HG02943 (cell line): ENCODE results near the gene GNB4.

Experiments used
- ATAC-seq: cut with Tn5 transposase; IDR thresholded peaks from one replicate; pipeline ENCODE4 v1.9.1; 2021; ENCODE audit warnings: mild to moderate bottlenecking, low read depth, moderate library complexity; ENCODE audit not compliant: unreplicated experiment

The GNB4 gene

DNA sequence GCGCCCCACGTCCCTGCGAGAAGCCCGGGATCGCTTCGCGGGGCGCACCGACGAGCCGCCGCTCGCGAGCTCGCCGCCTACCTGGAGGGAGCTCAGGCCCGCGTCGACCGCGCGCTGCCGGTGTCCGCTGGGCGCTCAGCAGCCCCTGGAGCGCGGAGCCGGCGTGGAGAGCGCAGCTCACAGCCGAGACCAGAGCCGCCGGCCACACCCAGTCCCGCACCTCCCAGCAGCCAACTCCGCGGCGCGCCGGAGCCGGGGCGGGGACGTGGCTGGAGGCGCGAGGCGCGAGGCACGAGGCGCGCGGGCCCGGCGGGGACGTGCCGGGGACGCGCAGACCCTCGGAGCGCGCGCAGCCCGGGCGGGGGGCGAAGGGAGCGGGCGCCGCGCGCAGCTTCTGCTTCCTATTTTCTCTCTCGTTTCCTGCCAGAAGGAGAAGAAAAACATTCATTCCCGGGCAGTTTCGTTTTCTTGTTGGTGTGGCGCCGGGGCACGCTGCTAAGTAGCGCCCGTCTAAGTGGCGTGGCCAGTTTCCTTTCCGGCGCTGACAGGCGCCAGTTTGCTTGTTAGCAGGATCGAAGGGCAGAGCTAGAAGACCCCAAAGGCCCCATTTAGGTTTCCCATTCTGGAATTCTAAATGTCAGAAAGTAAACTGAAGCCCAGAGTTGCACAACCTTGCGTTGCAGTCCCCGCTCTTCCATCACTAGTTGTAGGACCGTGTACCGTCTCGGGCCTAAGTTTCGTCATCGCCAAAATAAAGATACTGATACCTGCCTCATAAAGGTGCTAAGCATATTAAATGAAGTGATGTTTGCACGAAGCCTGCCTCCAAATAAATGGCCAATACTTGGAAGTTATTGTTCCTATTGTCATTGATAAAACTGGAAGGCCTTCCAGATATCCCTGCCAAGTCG is at the start of gene GNB4:
GNB4 (minus strand) TSS at position 206 of the 911 bp plus-strand sequence. CDS start 25,270 bp downstream, outside the sequence.
- ATAC-seq = peak; percentile 68

DNA sequence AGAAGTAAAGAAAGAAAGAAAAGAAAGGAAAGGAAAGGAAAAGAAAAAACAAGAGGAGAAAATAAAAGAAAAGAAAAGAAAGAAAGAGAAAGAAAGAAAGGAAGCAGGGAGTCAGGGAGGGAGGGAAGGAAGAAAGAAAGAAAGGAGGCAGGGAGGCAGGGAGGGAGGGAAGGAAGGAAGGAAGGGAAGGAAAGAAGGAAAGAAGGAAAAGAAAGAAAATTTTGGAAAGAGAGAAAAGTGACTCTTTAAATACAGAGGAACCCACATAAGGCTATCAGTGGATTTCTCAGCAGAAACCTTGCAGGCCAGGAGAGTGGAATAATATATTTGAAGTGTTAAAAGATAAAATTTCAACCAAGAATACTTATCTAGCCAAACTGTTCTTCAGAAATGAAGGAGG is 44.2 kb upstream of the GNB4 start:
- no peak for ATAC-seq

DNA sequence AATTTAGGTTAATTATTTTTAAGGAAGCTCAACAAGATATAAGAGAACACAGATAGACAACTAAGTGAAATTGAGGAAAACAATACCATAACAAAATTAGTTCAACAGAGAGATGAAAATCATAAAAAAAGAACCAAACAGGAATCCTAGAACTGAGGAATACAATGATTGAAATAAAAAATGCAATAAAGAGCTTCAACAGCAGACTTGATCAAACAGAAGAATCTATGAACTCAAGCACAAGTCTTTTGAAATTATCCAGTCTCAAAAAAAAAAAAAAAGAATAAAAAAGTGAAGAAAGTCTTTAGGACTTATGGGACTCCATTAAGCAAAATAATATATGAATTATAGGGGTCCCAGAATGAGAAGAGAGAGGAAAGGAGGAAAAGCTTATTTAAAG is 42.0 kb upstream of the GNB4 start:
- ATAC-seq = no peak

DNA sequence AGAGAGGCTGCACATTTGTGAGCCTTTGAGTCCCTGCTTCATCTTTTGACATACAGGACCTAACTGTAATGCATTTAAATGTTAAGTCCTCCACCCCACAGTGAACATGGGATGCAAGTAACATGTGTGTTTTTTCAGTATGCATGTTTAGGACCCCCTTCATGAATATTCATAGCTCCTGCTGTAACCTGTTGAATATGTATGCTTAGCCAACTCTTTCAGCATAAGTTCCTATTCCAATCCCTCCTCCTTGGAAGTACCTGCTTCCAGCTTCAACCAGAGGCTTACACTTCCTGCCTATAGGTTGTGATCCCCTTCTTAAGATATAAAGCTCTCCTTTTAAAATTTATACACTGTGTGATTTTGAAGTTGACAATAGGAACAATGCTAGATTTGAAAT is 36.9 kb upstream of the GNB4 start:
- ATAC-seq = no peak

DNA sequence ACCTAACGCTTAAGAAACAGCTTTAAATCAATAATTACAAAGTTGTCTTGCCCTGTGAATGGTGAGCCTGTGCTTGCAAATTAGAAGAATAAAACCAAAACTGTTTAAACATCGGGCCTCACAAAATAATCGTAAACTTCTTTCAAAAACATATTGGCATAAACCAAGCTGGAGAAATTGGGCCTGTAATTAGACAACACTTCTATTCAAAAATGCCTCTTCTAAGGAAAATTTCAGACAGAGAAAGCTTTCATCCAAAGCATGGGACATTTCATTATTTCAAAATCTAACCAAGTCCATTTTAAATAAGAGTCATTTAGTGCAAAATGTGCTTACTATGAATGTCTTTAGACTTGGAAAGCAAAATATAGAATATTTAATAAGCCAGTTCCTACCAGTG is 35.5 kb upstream of the GNB4 start:
- no peak for ATAC-seq

DNA sequence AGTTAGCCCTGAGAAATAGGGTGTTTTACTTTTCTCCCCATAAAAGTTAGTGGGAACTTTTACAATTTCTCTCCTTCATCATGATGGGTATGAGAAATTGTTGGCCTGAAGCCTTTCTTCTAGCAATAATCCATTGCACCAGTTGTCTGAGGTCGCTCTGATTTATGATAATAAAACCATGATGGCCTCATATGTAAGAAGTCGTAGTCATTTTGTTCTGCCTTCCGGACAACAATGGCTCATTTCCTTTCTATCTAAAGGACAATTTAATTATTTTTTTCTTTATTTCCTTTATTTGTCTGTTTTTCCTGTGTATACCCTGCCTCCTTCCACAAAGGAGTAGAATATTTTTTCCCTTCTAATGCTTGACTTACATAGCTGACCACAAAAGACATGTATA is 31.6 kb upstream of the GNB4 start:
- no peak for ATAC-seq

DNA sequence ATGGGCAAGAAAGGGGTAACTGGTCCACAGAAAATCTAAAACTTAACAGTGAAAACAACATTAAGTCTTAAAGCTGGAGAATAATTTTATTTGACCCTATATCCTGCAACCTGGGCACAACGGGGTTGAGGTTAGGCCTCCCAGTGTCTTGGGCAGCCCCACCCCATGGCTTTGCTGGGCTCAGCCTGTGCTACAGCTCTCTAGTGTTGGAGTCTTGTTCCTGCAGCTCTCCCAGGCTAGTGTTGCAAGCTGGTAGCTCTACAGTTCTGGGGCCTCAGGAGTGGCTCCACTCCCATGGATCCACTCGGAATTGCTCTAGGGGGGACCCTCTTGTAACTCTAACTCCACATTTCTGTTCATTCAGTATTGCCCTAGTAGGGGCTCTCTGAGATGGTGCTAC is 24.9 kb upstream of the GNB4 start:
- no peak for ATAC-seq

DNA sequence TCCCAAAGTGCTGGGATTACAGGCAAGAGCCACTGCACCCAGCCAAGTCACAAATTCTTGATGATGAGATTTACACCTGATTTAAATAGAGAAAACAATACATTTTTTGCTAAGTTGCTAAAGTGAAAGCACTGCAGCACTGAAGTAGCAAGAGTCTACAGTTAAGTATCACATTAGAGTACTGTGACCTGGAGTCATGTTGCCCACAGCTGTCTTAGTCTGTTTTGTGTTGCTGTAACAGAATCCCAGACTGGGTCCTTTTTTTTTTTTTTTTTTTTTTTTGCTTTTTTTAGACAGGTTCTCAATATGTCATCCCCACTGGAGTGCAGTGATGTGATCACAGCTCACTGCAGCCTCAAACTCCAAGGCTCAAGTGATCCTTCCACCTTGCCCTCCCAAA is 23.2 kb upstream of the GNB4 start:
- ATAC-seq = no peak

DNA sequence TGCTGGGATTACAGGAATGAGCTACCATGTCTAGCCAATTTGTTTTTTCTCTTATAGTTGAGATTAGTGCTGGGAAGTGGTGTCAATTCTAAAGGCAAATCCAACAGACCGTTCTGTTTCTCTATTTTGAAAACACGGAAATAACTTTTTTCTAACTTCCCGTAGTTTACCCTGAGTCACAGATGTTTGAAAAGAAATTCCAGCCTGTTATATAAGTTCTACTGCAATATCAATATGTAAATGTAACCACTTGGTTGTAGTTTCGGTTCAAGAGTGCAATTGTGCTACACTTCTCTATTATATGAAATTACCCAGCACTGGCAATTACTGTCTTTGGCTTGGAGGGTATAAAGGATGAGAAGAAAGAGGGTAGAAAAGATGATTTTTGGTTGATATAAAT is 22.3 kb upstream of the GNB4 start:
- ATAC-seq = no peak

DNA sequence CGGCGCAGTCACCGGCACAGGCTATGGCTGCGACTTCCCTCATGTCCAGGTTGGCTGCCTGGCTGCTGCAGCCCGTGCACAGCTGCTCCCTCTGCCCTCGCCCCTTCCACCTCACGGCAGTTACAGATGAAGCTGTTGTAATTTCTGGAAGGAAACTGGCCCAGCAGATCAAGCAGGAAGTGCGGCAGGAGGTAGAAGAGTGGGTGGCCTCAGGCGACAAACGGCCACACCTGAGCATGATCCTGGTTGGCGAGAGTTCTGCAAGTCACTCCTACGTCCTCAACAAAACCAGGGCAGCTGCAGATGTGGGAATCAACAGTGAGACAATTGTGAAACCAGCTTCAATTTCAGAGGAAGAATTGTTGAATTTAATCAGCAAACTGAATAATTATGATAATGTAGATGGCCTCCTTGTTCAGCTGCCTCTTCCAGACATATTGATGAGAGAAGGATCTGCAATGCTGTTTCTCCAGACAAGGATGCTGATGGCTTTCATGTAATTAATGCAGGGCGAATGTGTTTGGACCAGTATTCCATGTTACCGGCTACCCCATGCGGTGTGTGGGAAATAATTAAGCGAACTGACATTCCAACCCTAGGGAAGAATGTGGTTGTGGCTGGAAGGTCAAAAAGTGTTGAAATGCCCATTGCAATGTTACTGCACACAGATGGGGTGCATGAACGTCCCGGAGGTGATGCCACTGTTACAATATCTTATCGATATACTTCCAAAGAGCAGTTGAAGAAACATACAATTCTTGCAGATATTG is 13.2 kb upstream of the GNB4 start:
- ATAC-seq = no peak

DNA sequence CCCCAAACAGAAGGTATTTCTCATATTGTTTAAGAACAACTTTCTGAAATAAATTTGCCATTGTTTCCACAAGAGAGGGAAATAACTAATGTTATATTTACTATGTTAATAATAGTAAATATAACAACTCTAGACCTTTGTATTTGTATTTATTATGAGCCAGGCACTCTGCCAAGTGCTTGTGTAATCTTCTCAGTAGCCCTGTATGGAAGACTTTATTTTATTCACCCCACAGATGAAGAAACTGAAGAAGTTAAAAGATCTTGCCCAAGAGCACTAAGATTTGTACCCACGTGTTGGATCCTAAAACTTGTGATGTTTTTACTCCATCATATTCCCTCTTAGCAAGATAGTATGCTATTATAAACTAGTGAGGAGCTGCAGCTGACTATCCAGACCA is 12.0 kb upstream of the GNB4 start:
- ATAC-seq = no peak

DNA sequence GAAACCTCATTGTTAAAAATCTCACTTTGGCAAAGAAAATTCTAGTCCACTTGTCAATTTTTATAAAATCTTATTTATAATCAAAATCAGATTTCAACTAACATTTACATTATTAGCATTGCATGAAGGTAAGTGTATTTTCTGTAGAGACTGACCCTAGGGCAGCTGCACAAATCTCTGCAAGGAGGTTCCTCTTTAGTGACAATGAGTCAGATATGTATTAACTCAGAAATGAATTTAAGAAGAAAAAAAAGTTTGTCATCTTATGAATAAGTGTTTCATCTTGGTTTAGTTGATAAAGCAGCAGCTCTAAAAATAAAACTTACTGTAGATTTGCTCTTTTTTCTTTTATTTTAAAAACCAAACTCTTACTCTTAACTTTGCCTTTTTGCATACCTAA is 9.0 kb upstream of the GNB4 start:
- ATAC-seq = no peak

DNA sequence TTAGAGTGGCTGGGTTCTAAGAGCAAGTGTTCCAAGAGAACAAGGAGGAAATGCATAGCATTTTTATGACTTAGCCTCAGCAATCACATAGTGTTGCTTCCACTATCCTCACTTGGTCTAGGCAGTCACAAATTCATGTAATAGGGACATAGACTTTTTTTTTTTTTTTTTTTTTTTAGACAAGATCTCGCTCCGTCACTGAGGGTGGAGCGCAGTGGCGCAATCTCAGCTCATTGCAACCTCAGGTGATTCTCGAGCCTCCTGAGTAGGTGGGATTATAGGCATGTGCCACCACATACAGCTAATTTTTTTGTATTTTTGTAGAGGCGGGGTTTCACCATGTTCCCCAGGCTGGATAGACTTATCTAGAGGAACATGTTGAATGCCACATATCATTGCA is 4.7 kb upstream of the GNB4 start:
- ATAC-seq = no peak

DNA sequence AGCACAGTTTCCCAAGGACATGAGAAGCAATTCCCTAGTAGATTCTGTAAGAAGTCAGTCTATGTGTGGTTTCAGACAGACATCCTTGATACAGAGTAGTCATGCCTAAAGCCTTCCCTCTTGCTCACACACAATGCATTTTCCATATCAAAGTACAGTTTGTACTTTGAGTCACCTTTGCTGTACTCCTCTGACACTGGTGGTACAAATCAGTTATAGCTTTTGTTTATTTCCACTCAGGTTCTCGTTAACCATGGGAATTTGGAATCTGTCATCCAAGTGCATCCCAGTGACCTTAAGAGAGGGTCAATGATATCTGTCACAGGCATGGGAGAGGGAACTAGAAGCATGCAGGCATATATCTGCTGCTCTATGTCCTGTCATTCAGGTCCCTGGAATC is 3.6 kb upstream of the GNB4 start:
- no peak for ATAC-seq

DNA sequence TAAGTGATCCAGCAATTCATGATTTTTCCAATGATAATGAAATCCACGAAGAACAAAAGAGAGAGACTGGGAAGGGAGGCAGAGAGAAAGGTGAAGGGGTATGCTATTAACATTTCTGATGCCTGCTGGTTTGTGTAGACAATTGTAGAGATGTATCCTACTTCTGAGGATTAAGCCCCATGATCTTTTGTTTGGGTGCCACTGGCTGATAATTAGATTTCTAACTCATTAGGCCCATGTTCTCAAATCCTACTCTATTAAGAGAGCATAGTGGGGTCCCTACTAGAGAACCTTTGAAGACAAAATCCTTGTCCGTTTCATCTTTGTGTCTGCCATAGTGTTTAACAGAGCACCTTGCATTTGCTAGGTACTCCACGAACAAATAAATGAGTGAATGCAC is 2.7 kb upstream of the GNB4 start:
- ATAC-seq = no peak

DNA sequence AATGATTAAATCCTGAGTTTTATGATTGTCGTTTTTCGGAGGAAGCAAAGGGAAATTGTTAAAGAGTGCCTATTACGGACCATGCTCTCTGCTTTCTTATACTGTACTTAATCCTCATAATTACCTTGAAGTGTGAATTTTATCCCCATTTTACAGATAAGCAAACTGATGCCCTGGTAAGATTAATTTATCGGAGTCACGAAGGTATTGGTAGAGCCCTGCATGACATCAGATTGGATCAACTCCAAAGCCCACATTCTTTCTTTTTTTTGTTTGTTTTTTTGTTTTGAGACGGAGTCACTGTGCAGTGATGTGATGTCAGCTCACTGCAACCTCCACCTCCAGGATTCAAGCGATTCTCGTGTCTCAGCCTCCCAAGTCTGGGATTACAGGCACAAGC is 1.6 kb upstream of the GNB4 start:
- no peak for ATAC-seq

DNA sequence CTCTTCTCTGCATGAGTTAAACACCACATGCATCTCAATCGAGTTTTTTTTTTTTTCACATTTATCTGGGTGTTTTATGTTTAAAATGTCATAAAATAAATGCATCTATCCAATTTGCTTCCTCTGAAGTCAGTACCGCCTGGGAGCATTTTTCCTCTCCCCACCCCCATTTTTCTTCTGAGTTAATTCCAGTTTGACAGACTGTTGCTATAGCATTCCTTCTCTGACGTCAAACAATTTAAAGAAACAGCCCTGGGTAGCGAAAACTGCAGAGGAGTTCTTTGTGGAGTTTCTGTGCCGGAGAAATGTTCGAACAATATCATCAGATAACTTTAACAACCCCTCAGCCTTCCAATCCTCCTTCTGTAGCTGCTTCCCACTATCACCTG is 900 bp upstream of the GNB4 start:
- ATAC-seq = no peak

DNA sequence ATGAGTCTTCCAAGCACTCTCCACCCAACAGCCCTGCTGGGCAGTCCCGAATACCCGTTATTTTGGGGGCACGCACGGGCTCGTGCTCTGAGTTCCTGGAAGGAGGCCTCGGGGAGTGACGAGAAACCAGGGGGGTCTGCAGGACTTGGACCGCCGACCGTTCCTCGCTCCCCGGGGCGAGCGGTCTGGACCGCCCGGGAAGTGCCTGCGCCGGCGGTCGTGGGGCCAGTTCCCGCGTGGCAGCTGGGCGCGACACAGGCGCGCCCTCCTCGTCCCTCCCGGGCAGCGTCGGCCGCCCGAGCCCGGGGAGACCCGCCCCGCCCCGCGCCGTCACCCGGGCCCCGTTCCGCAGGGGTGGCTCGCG is 387 bp downstream of the GNB4 start:
- peak; percentile 47 for ATAC-seq

DNA sequence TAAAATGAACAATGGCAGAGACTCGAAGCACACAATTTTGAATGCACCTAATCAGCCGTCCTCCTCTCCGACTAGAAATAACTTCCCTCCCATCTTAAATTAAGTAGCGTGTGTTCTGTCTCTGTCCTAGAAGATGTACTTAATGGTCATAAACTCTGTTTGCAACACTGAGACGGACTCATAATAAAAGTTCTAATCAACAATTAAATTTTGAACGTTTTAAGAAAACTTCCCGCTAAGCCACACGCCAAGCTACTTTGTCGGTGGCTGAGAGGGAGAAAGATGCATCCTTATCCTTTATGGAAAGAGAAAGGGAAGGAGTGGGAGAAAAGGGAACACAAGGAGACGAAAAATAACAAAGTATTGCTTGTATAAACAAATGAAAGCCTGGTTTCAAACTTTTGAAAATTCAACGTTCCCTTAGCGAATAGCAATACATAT is 989 bp downstream of the GNB4 start:
- ATAC-seq = no peak

DNA sequence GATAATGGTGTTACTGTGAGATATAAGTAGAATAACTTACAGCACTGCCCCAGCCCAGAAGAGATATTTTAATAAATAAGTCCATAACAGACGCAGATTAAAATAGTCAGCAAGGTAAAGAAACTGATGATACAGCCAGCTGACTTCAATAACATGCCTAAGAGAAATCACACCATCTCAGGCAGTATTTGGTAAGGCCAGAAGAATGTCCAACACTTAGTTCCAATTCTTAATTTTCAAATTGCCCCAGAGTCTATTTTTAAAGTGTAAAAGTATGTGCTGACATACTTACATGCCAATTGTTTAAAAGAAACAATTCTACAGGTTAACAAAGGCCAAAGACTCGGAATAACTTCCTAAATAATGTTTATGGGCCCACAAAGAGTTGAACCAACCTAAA is 1.6 kb downstream of the GNB4 start:
- no peak for ATAC-seq

DNA sequence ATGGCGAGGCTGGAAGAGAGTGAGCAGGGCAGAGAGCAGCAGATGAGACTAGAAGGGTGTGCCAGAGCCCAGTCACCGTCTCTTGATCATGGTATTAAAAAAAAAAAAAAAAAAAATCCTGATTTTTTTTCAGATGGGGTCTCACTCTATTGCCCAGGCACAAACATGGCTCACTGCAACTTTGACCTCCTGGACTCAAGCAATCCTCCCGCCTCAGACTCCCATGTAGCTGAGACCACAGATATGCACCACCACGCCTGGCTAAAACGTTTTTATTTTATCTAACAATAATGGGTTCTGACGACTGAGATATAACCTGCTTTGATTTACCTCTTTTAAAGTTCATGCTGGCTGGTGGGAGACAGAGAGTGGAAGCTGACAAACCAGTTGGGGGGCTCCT is 4.0 kb downstream of the GNB4 start:
- ATAC-seq = no peak

DNA sequence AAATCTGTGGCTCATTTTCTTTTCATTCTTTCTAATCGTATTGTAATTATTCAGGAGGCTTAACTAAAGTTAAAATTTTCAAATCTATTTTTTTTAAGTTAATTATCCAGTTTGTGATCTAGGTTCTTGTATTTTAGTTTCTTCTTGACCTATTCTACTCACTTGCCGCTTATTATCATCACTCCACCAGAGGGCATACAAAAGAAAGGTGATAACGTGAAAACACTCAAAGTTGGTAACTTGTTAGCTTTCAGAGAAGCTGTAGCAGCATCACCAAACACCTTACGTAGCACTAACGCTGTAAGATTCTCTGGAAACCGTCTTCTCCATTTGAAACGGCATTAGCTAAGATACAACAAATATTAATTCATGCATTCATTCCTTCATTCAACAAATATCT is 4.8 kb downstream of the GNB4 start:
- ATAC-seq = no peak
